GM18907 (cell line): ENCODE data around the gene TNIK.
"Not testable (repeated sequence)": the region's sequence is repeated elsewhere in the genome, so short reads cannot be mapped to it uniquely, and the experiment has no call there.

ENCODE experiments used
- ATAC-seq: cut with Tn5 transposase; IDR thresholded peaks from one replicate; pipeline ENCODE4 v1.9.1; 2021; ENCODE audit warnings: mild to moderate bottlenecking, moderate library complexity; ENCODE audit not compliant: unreplicated experiment

TNIK gene

DNA sequence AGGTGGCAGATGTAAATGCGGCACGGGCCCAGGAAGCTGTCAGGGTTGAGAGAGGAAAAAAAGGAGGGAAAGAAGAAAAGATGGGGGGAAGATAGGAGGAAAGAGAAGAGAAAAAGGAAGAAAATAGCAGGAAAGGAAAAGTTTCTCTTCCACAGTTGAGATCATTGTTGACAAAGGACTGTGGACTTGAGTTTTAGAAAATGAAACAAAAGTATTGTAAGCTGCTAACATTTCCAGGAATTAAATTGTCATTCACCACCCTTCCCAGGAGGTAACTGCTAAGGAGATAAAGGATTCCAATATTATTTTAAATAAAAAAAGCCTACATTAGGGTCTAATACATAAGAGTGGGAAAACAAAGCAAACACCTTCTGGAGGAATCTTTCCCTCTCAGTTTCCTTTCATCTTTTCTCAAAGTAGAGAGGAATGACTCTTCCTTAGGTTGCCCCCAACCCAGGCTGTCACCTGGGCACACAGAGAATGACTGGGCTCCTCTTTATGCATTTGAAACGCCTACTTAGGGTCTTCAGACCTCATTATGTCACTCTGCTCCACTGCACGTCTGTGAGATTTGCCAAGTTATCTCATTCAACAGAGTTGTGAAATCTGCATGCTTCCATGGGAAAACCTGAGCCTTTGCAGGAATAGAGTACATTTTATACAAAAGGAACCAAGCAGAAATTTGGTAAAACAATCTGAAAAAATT, 194.0 kb downstream of the TNIK start:
- ATAC-seq: no peak

DNA sequence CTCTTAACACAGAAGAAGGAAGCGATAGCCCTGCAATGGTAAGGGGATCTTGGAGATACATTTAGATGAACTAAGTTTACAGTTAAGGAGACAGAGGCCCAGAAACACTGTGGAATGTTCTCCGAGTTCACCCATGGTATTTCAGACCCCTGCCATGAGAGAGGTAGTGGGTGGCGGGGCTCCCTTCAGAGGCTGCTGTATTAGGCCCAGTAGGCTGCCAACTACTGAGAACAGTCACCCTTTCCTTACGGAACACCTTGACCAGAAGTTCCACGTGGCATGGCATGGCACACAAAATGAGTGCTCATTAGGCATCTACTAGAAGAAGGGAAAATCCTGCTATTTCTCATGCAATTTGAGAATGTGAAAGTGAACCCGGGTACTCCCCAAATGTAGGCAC, 195.4 kb downstream of the TNIK start:
- ATAC-seq: no peak

DNA sequence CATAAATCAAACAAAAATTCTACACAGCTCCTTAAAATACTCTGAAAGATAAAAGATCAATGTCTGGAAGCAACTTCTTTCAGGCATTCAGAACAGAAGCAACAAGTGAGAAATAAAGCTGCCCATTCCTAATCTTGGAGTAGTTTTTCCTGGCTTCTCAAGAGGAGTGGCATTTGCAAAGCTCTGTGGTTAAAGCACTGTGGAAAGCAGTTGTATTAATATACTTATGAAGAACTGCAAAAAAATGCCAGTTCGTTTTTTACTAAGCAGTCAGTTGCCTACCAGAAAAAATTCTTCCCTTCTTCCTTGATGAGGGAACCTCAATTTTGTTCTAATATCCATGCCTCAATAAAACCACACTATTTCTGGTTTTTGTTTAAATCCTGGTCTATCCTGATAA, 197.8 kb downstream of the TNIK start:
- ATAC-seq: no peak

DNA sequence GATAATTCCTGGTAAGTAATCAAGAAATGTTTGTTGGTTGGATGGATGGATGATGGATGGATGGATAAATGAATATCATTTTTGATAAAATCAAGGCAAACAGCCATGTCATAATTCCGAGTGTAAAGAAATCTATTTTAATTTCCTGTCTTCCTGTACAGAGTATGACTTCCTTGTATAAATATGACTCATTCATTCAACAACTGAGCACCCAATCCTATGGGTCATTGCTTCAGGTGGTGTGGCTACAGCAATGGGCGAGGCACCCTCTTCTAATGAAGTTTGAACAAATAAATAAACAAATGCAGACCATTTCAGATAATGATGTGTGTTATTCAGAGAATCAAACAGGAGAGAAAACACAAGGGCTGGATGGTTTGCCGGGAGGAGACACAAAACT, 198.7 kb downstream of the TNIK start:
- ATAC-seq: no peak

DNA sequence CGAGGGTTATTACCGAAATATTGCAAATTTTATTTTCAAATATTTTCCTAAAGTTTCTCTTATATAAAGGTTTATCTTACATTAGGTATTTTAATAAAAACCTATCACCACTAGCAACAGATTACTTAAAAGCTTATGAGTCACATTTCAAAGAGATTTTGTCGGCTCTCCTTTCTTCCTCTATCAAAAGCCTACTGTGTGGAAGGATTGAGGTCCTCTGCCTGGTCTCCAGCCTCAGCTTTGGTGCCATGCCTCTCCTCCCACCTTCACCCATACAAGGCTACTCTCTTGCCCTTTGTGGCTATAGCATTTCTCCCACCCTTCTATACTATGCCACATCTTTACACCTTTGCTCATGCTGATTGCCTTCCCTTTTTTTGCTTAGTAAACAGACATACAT, 199.3 kb downstream of the TNIK start:
- no peak for ATAC-seq

DNA sequence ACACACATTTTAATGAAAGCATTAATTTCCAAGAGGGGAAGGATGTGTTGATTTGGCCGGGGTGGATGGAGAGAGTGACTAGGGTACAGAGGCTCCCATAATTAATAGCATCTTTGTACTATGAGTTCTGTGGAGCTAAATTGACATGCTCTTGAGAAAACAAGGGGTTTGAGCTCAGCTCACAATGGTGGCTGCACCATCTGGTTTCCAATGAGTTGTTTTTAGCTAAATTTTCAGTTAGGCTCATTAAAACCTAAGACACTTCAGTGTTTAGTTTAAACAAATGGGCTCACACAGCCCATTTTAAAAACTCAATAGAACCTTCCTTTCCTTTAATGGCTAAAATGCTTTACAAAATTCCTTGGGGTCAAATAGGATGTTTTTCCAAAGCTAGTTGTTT, 199.7 kb downstream of the TNIK start:
- no peak for ATAC-seq

DNA sequence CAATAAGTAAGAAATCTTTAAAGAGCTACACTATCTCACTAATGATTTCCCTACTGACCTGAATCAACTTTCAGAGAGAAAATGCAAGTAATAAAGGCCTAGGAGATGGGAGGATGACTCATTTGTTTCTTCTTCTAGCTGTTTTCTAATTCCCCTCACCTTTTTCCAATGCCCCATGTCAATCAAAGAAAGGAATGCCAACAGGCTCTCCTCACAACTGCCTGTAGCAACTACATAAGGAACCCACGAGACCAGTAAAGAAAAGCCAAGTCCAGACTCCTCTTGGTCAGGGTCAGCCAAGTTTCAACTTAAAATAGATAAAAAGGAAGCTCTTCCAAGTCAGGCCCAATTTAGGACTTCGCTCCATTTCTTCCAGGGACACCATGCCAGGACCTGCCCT, 201.9 kb downstream of the TNIK start:
- ATAC-seq: no peak

DNA sequence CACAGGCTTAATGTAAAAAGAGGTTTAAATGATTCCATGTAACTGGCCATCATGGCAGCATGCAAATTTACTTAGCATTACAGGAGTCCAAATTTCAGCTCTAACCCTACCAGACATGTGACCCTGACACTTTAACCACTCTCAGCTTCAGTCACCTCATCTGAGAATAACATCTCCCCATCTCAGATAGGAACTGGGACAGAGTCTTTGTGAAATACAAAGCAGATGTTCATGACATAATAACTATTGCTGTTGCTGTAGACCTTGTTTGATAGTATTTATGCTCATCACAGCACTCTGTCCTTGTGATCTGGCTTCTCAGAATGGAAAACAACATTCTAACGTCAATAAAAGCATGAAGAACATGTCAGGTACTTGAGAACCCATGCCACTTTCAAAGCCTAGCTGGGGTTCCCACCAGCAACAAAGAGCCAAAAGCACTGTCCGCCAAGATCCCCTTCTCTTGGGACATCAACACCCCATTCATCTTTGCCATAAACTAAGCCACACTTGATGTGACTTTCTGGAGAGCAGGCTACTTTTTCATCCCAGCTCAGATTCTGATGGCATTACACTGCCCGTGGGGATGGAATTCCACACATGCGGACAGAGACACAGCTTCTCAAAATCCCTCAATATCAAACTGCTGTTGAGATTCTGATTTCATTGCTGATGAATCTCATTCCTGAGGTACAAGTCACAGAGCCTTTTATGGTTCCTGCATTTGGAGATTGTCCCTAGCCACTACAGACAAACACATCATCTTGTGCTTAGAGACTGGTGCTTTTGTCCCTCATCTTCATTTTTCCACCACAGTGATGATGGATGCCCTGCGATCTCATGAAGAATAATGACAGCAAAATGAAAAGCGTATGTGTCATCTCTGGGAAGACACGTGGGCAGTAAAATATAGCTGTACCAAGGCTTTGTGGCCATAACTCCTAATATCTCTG, 202.7 kb downstream of the TNIK start:
- ATAC-seq: peak; percentile 48

DNA sequence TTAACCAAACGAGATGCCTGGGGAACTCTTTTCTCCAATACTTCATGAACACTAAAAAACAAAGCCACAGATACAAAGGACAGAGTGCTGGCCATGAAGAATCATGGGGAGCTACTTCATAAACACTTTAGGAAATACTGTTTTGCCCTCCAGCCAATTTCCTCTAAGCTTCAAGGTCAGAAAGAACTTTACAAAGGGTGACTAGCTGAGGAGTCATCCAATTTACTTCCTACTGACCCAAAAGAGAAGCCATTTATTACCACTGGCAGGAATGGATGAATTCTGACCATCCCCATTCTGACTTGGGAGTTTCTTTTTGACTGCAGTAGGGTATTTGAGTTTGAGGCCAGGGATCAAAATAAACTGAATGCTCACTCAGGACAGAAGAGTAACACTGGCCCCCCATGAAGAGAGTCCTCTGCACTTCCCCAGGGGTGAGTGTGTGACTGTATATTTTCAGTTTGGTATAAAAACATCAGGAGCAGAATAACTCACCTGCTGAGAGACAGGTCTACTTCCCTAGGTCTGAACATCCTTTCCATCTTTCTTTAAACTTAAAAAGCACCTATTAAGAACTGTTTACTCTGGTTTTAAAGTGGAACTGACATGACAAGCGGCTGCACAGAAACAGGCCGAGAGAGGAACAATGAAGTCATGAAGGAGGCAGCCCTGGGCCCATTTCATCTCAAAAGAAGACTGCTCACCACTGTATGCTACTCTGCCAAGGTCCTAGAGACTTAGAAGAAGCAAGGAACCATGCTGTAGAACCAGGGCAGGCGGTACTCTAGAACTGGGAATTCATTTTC, 203.6 kb downstream of the TNIK start:
- ATAC-seq: no peak

DNA sequence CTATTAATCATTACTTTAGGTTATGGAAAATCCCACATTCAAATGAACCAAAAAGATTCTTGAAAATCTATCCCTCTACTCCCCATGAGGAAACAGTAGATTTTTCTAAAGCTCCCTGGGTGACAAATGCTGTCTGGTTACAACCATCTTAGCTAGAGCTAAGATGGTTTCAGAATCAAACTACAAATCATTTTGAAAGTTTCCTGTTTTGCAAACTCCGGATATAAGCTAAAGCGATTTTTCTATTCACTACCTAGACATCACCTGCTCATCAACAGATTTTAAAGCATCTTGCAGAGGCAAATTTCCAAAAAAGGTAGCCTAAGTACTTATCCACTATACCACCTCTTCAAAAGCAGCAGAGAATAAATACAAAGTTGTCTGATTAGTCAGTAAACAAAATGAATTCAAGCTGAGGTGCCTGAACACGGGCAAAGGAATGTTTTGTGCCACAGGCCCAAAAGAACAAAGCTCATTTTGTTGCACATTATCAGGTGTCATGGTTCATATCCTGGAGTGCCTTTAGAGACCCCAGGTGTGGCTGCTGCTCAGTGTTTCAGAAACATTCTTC, 204.9 kb downstream of the TNIK start:
- ATAC-seq: peak; percentile 66

DNA sequence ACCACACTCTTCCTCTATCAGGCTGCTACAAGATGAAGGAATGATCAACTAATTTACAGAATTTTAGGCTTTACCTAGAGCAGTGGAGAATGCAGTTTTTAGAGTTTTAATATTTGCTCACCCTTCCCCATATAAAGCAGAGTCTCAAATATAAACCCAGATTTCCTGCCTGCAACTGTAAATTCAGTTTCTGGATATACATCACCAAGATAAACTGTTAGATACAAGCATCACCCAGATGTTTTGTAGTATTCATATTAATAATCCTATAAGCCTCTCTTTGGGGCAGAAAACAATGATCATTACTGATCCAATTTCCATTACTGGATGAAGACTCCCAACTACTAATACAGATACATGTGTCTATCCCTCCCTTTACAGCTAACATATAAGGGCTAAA, 205.9 kb downstream of the TNIK start:
- ATAC-seq: no peak

DNA sequence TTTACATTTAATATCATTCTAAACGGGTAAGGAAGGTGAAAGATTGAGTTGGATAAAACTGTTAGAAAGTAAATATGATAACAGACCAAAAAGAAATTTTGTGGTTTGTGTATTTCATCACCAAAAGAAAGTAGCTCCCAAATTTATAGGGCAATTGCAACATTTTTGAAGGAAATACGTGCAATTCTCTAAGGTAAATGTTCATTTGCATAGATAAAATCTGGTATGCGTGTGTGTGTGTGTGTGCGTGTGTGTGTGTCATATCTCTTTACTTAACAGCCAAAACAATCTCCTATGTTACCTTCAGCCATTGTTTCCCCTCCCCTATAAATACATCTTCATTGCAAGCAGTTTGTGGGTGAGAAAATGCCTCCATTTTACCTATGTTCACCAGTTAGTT, 208.4 kb downstream of the TNIK start:
- no peak for ATAC-seq

DNA sequence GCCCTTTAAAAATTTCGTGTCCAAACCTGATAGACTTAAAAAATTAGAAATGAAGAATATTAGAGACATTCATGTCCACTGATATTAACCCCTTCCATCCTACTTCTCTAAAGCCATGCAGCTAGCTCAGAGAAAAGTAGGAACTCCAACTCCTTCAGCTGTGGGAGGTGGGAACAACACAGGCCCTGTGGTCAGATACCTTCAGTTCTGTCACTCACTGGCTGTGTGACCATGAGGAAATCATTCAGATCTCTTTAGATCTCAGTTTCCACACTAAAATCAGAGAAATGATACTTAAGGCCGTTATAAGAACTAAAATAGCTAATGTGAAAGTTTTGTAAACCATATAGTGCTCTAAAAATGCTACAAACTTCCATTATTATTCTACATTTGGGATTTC, 209.8 kb downstream of the TNIK start:
- no peak for ATAC-seq

DNA sequence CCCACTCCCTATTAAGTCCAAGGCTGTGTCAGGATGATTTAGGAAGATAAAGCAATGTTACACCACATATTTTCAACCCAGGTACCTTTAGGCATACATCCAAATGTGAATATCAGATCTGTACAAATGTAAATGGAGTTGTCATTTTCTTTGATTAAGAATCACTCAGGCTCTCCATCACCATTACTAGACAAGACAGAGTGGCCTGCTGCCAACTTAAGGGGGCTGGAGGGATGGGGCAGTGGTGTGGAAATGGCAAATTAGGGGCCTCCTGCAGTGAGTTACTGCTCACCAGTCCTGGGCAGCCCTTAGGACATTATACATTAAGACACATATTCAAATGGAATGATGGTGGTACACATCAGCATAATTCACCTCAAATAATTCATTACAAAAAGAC, 211.0 kb downstream of the TNIK start:
- ATAC-seq: peak; percentile 21

DNA sequence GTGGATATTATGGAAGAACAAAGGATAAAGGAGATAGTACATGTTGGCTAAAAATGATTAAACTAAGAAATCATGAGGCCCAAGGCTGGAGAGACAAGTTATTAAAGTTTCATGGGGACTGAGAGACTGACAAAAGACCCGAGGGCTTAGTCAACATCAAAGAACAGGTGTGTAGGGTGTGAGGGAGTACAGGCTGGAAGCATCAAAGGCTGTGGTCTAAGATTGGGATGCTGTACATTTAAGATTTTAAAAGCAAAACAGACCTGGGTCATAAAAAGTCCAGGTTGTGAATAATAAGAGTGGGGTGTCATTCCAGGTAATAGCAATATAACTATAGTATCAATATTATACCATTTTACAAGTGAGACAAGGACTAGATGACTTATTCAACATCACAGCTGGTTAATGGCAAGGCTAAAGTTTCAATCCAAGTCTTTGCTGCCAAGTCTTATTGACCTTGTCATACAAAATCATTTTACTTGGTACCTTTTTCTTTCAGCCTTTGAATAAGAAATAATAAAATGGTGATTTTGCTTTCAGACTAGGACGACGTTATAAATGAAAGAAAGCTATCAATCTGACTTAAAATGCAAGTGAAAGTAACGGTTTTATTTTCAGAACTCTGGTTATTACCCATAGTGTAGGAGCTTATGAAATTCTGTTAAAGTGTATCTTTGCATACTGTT, 211.6 kb downstream of the TNIK start:
- ATAC-seq: peak; percentile 82

DNA sequence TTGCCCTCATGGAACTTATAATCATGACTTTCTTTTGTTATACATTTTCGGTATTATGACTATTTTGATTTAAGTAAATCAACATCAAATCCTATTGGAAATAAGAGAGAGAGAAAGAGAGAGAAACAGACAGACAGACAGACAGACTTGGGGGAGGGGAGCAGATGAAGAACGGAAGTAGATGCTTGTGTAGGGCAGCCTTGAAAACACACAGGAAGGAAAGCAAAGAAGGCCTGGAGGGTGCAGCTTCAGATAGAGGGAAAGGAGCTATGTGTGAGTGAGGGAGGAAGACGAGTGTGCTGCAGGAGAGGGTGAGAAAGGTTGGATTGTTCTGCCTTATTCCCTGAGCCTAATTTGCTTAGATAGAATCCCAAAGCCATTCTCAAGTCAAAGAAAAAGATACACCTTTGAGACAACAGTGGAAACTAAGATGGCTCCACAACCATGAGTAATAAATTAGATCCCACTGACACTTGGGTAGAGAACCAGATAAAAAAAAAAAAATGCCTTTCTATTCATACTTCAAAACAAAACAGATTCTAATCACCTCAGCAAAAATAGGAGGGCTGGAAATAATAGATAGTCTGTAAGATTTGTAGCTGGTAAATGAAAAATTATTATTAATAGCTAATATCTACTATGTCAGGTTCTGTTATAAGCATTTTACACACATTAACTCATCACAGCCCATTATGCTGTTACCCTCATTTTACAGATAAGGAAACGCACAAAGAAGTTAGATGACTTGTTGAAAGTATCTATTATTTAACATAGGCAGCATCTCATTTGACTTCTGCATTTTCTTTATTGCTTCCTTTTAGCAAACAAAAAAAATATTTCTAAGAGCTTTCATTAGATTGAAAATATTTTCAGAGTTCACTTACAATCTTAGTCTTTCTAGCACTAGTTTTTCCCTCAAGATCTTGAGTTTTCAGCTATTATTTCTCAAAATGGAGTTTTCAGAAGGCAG, 214.1 kb downstream of the TNIK start:
- ATAC-seq: no peak

DNA sequence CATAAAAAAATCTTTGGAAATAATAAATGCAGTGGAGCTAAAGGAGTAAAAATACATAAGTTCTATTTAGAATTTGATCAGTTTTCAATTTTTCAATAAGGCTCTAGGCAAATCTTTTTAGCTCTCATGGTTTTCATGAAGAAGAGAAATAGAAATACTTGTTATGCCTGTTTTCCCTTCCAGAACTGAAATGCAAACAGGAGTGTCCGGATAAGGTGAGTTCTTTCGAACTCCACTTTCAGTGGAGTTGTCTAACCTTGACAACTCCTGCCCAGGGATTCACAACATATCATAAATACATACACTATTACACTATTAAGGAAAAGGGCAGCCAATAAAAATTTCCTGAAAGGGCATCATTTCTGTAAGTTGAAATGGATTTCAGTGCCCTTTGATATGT, 217.3 kb downstream of the TNIK start:
- ATAC-seq: no peak

DNA sequence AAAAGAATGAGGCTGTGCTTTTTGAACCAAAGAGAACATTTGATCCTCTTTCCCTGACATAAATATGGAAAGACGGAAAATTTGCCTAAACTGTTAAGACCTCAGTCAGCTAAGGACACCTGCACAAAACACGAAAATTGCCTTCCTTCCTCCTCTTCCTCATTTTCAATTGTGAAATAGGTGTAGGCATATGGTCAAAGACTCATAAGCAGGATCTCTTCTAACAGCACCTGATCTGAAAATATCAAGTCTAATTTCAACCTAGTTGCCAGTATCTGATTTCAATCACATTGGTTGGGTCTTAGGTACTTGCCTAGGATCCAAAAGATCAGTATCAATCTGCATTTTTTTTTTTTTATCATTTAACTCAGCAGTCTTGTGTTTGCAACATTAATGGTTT, 218.0 kb downstream of the TNIK start:
- no peak for ATAC-seq

DNA sequence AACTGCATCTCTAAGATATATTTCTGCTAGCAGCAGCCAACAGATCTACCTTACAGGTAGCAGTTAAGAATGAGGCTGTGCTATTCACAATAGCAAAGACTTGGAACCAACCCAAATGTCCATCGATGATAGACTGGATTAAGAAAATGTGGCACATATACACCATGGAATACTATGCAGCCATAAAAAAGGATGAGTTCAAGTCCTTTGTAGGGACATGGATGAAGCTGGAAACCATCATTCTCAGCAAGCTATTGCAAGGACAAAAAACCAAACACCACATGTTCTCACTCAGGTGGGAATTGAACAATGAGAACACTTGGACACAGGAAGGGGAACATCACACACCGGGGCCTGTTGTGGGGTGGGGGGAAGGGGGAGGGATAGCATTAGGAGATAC, 218.6 kb downstream of the TNIK start:
- not testable (repeated sequence) for ATAC-seq

DNA sequence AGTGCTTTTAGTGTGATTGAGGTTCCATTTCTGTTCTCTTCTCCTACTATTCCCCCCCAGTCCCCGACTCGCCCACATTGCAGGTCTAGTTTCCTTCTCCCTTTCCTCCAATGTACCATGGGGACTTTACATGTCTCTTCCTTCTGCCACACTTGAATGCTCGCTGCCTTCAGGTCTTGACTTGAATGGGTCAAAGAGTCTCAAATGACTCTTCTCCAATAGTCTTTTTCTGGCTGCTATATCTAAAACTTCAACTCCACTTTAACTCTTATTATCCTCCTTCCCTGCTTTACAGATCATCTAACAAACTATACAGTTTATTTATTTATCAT, 219.7 kb downstream of the TNIK start:
- no peak for ATAC-seq
